ENCODE measurements around the gene TMEM109.
A peak's percentile ranks its signal among the peaks of the same experiment; 100 is the strongest.

The TMEM109 gene

DNA sequence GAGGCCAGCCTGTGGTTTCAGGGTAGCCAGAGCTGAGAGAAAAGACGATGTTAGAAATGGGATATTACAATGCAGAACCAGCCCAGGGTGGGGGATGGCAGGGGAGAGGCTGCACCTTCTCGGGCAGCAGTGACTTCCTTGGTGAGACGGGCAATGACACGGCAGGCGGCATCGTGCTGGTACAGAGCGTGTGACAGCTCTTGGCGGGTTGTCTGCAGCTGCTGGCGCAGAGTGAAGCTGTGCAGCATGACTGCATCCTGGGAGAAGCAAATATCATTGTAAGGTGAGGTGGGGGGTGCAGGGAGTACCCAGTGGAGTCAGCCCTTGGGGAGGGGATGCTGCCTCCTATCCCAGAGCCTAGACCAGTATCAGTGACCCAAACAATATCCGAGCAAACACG, 11.3 kb upstream of the TMEM109 start:
- TF ChIP-seq ZBTB7A (IDR thresholded peaks at IDR 0.05; ENCODE audit: low read depth) (no peak), RAD21 (IDR thresholded peaks at IDR 0.05; ENCODE audit: low read depth) (no peak), TEAD4 (IDR thresholded peaks at IDR 0.05) (no peak), CREB1 (IDR thresholded peaks at IDR 0.05; ENCODE audit: low read depth) (no peak), CEBPB (IDR thresholded peaks at IDR 0.05) (no peak), TCF12 (IDR thresholded peaks at IDR 0.05; ENCODE audit: low read depth) (no peak), FOXM1 (IDR thresholded peaks at IDR 0.05; ENCODE audit: borderline replicate concordance, low read depth) (no peak), YY1 (IDR thresholded peaks at IDR 0.05; ENCODE audit: low read depth) (no peak), EGR1 (IDR thresholded peaks at IDR 0.05) (no peak), NFIC (IDR thresholded peaks at IDR 0.05) (no peak), EP300 (IDR thresholded peaks at IDR 0.05; ENCODE audit: borderline replicate concordance) (no peak), TAF1 (IDR thresholded peaks at IDR 0.05; ENCODE audit: low read depth) (no peak)
- TF ChIP-seq, protein P1, sequence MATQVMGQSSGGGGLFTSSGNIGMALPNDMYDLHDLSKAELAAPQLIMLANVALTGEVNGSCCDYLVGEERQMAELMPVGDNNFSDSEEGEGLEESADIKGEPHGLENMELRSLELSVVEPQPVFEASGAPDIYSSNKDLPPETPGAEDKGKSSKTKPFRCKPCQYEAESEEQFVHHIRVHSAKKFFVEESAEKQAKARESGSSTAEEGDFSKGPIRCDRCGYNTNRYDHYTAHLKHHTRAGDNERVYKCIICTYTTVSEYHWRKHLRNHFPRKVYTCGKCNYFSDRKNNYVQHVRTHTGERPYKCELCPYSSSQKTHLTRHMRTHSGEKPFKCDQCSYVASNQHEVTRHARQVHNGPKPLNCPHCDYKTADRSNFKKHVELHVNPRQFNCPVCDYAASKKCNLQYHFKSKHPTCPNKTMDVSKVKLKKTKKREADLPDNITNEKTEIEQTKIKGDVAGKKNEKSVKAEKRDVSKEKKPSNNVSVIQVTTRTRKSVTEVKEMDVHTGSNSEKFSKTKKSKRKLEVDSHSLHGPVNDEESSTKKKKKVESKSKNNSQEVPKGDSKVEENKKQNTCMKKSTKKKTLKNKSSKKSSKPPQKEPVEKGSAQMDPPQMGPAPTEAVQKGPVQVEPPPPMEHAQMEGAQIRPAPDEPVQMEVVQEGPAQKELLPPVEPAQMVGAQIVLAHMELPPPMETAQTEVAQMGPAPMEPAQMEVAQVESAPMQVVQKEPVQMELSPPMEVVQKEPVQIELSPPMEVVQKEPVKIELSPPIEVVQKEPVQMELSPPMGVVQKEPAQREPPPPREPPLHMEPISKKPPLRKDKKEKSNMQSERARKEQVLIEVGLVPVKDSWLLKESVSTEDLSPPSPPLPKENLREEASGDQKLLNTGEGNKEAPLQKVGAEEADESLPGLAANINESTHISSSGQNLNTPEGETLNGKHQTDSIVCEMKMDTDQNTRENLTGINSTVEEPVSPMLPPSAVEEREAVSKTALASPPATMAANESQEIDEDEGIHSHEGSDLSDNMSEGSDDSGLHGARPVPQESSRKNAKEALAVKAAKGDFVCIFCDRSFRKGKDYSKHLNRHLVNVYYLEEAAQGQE (IDR thresholded peaks at IDR 0.05; ENCODE audit: low read depth): no peak
- TF ChIP-seq, protein P2, sequence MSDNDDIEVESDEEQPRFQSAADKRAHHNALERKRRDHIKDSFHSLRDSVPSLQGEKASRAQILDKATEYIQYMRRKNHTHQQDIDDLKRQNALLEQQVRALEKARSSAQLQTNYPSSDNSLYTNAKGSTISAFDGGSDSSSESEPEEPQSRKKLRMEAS (IDR thresholded peaks at IDR 0.05): no peak
- TF ChIP-seq, protein P3, sequence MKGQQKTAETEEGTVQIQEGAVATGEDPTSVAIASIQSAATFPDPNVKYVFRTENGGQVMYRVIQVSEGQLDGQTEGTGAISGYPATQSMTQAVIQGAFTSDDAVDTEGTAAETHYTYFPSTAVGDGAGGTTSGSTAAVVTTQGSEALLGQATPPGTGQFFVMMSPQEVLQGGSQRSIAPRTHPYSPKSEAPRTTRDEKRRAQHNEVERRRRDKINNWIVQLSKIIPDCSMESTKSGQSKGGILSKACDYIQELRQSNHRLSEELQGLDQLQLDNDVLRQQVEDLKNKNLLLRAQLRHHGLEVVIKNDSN (IDR thresholded peaks at IDR 0.05): no peak

DNA sequence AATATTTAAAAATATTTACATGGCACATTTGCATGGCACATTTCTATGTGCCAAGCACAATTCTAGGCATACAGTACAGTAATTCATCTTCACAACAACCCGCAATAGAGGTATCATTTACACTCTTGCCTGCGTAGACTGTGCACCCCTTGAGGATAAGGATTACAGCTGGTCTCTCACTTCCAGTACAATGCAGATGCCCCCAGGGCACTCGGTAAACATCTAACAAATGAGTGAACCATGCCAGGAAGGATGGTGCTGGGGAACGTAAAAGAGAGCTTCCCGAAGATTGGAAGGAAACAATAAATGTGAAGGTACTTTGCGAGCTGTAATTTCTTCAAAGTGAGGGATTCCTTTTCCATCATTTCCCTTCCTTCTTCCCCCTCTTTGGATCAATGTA, 8.9 kb upstream of the TMEM109 start:
- no peak for TF ChIP-seq TAF1 (IDR thresholded peaks at IDR 0.05; ENCODE audit: low read depth)
- no peak for TF ChIP-seq YY1 (IDR thresholded peaks at IDR 0.05; ENCODE audit: low read depth)
- TF ChIP-seq TCF12 (IDR thresholded peaks at IDR 0.05; ENCODE audit: low read depth): no peak
- TF ChIP-seq CEBPB (IDR thresholded peaks at IDR 0.05): no peak
- no peak for TF ChIP-seq EGR1 (IDR thresholded peaks at IDR 0.05)
- TF ChIP-seq, protein P3 (IDR thresholded peaks at IDR 0.05): no peak
- no peak for TF ChIP-seq TEAD4 (IDR thresholded peaks at IDR 0.05)
- no peak for TF ChIP-seq ZBTB7A (IDR thresholded peaks at IDR 0.05; ENCODE audit: low read depth)
- no peak for TF ChIP-seq FOXM1 (IDR thresholded peaks at IDR 0.05; ENCODE audit: borderline replicate concordance, low read depth)
- no peak for TF ChIP-seq RAD21 (IDR thresholded peaks at IDR 0.05; ENCODE audit: low read depth)
- TF ChIP-seq EP300 (IDR thresholded peaks at IDR 0.05; ENCODE audit: borderline replicate concordance): no peak

DNA sequence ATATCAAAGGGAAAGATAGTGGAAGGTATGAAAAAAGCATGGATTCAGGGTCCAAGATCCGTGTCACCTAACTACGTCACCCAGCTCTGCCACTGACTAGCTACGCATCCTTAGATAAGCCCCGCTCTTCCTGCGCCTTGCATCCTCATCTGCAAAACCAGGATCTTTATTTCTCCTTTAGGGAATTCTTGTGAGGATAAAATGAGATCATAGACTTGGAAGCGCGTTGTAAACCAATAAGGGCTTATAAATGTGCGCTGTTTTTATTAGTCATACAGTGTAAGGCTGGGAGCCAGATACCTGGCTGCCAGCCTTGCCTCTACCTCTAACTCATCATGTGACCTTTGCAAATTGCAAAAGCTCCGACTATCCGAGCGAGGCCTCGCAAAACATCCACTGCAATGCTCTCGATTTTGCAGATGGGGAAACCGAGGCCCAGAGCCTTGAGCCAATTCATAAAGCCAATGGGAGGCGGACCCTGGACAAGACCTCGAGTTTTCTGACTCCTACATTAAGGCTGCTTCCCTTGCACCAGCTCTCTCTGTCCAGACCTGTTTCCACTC, 8.3 kb upstream of the TMEM109 start:
- TF ChIP-seq, protein P3 (IDR thresholded peaks at IDR 0.05): peak; percentile 72; the same call in 1 of the 2 replicates
- no peak for TF ChIP-seq TCF12 (IDR thresholded peaks at IDR 0.05; ENCODE audit: low read depth)

DNA sequence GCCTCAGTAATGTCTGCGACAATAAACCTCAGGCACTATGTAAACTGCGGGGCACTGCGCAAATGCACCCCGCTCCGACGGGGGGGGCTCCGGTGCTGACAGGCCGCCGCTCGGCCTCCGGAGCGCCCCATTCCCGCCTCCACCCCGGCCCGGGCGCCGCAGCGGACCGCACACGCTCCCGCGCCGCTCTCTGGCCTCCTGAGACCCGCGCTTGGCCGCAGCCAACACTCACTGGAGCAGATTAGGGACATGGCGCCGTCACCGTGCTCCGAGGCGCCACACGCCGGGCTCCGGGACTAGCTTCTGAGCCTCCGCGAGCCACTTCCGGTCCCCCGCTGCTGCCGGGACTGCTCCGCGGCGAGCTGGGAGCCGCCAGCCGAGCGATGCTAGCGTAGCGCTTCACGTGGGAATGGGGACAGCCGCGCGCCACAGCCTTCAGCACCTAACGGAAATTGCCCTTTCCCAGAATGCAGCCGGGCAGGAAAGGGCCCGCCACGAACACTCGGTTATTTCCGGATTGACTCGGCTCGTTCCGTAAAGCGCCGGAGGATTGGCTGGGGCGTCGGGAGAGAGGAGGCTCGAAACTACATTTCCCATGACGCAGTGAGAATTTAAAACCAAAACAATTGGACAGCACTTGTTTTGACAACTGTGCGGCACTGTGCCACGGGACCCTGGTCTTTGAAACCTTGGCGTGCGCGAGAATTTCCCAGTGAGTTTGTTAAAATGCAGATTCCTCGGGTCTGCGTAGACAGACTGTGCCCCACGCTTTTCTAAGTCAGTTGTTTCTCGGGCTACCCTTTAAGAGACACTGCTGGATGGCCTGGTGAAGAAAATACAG, 7.6 kb upstream of the TMEM109 start, which contains the start of gene PRPF19:
Gene PRPF19 (minus strand): TSS at position 454 of the 841 bp plus-strand sequence. CDS start 203 bp downstream, at position 251.
- TF ChIP-seq, protein P1 (IDR thresholded peaks at IDR 0.05; ENCODE audit: low read depth): no peak
- TF ChIP-seq YY1 (IDR thresholded peaks at IDR 0.05; ENCODE audit: low read depth) (peak; percentile 35; the same call in 1 of the 2 replicates), TCF12 (IDR thresholded peaks at IDR 0.05; ENCODE audit: low read depth) (peak; percentile 64), FOXM1 (IDR thresholded peaks at IDR 0.05; ENCODE audit: borderline replicate concordance, low read depth) (peak; percentile 73; the same call in 1 of the 2 replicates), CEBPB (IDR thresholded peaks at IDR 0.05) (no peak), ZBTB7A (IDR thresholded peaks at IDR 0.05; ENCODE audit: low read depth) (no peak), NFIC (IDR thresholded peaks at IDR 0.05) (0 out of 2 replicates have a peak, but pooled peaks have one; percentile 12), CREB1 (IDR thresholded peaks at IDR 0.05; ENCODE audit: low read depth) (peak; percentile 34; the same call in 1 of the 2 replicates), RAD21 (IDR thresholded peaks at IDR 0.05; ENCODE audit: low read depth) (no peak), TAF1 (IDR thresholded peaks at IDR 0.05; ENCODE audit: low read depth) (peak; percentile 84)
- TF ChIP-seq, protein P3 (IDR thresholded peaks at IDR 0.05): peak; percentile 52
- TF ChIP-seq, protein P2 (IDR thresholded peaks at IDR 0.05): peak; percentile 93
